Hematopoietic multipotent progenitor cell (in vitro differentiated cells): Measurements from ENCODE around the gene CDH18. TPM values are rescaled to one million over a fixed set of nuclear protein-coding genes. Genes with fewer than 3 reads are reported as not detected.

ENCODE experiments used
- DNase-seq, 3 donors: peaks; one replicate each; pipeline ENCODE4 v3.0.0-alpha.2; 2011 to 2015; ENCODE audit warnings: low read depth in 2 of 3, low spot score in 2 of 3
- total RNA-seq: library from RNA; depleted of rRNA; stranded (reverse); fragments of >200 nt; gene quantifications from one replicate; pipeline ENCODE4 v1.2.3, GENCODE V29; 2012

CDH18 gene
- total RNA-seq, 1 donor = not detected

GRCh38 chr5:19616701-19617215 is 371.2 kb downstream of the CDH18 start:
- DNase-seq = no peak

- DNase-seq = no peak
Measured at GRCh38 chr5:19615661-19616060, 372.3 kb downstream of the CDH18 start.

GRCh38 chr5:19615071-19615470 is 372.9 kb downstream of the CDH18 start:
- DNase-seq = no peak

GRCh38 chr5:19608444-19609002 is 379.5 kb downstream of the CDH18 start:
- peak in 1 of 3 donors; percentile 28 for DNase-seq

GRCh38 chr5:19605846-19606407 is 382.1 kb downstream of the CDH18 start:
- no peak for DNase-seq

- no peak for DNase-seq
Measured at GRCh38 chr5:19584131-19584530, 403.9 kb downstream of the CDH18 start.

GRCh38 chr5:19577882-19578281 is 410.1 kb downstream of the CDH18 start:
- DNase-seq = no peak

- no peak for DNase-seq
Measured at GRCh38 chr5:19568004-19568403, 420.0 kb downstream of the CDH18 start.

GRCh38 chr5:19565466-19565865 is 422.5 kb downstream of the CDH18 start:
- DNase-seq = no peak

GRCh38 chr5:19564036-19564435 is 424.0 kb downstream of the CDH18 start:
- no peak for DNase-seq

- no peak for DNase-seq
Measured at GRCh38 chr5:19555876-19556275, 432.1 kb downstream of the CDH18 start.

- no peak for DNase-seq
Measured at GRCh38 chr5:19555436-19555835, 432.6 kb downstream of the CDH18 start.

GRCh38 chr5:19554524-19554923 is 433.5 kb downstream of the CDH18 start:
- no peak for DNase-seq

GRCh38 chr5:19547640-19548039 is 440.4 kb downstream of the CDH18 start:
- DNase-seq = peak in 1 of 3 donors; percentile 41

GRCh38 chr5:19546521-19546920 is 441.5 kb downstream of the CDH18 start:
- no peak for DNase-seq

GRCh38 chr5:19538607-19539006 is 449.4 kb downstream of the CDH18 start:
- no peak for DNase-seq

- no peak for DNase-seq
Measured at GRCh38 chr5:19536387-19536786, 451.6 kb downstream of the CDH18 start.

- DNase-seq = no peak
Measured at GRCh38 chr5:19534751-19535150, 453.2 kb downstream of the CDH18 start.

- no peak for DNase-seq
Measured at GRCh38 chr5:19532936-19533335, 455.1 kb downstream of the CDH18 start.

- DNase-seq = no peak
Measured at GRCh38 chr5:19531374-19531952, 456.5 kb downstream of the CDH18 start.

- no peak for DNase-seq
Measured at GRCh38 chr5:19519448-19519847, 468.6 kb downstream of the CDH18 start.

GRCh38 chr5:19498852-19499251 is 489.1 kb downstream of the CDH18 start:
- DNase-seq = no peak
